ENCODE data around the gene PSORS1C2.

DNA sequence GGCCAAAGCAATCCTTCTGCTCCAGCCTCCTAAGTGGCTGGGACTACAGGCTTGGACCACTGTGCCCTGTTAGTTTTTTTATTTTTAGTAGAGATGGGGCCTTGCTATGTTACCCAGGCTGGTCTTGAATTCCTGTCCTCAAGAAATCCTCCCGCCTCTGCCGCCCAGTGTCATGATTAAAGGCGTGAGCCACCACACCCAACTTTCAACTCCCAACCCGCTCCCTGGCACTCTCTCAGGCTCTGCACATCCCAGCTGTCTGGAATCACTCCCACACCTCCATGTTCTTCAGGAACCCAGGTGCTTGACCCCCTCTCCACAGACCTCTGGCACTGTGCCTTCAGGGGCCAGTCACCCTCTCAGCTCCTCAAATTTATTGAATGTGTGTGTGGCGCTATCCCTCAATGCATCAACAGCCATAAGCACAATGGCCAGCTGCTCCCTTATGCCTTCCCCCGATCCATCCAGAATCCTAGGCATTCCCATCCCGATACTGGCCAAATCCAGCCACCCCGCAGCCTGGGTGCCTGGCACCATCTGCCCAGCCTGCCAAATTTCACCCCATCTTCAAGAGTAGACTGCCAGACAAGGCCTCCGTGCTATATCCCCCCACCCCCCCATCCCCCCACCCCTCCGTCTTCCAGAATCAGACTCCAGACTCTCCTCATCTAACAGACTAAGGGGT, 32.3 kb upstream of the PSORS1C2 start:
- no peak for TF ChIP-seq POLR2A (IDR thresholded peaks at IDR 0.05)
- TF ChIP-seq, protein P1, sequence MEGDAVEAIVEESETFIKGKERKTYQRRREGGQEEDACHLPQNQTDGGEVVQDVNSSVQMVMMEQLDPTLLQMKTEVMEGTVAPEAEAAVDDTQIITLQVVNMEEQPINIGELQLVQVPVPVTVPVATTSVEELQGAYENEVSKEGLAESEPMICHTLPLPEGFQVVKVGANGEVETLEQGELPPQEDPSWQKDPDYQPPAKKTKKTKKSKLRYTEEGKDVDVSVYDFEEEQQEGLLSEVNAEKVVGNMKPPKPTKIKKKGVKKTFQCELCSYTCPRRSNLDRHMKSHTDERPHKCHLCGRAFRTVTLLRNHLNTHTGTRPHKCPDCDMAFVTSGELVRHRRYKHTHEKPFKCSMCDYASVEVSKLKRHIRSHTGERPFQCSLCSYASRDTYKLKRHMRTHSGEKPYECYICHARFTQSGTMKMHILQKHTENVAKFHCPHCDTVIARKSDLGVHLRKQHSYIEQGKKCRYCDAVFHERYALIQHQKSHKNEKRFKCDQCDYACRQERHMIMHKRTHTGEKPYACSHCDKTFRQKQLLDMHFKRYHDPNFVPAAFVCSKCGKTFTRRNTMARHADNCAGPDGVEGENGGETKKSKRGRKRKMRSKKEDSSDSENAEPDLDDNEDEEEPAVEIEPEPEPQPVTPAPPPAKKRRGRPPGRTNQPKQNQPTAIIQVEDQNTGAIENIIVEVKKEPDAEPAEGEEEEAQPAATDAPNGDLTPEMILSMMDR (IDR thresholded peaks at IDR 0.05) = no peak
